Sigmoid colon (tissue), 4 donors: Measurements from ENCODE around the gene ABCG4.

Experiments
- EP300 ChIP-seq, 4 donors: sonication (generic); formaldehyde crosslinking; IDR thresholded peaks; one replicate each; pipeline ENCODE4 v1.6.1; 2017; ENCODE audit warnings: antibody characterized with exemption in 4 of 4
- TF ChIP-seq, protein P1 (sequence below), 4 experiments: fragments of 450-650 bp in 3 of 4; fragments of 200-600 bp in 1 of 4; IDR thresholded peaks; one replicate each; pipeline ENCODE4 v1.5.1; 2016 to 2019; ENCODE audit warnings: antibody characterized with exemption in 4 of 4, mild to moderate bottlenecking in 3 of 4, moderate library complexity in 2 of 4

GRCh38 chr11:119111361-119111925 lies 37.4 kb upstream of the ABCG4 start:
- TF ChIP-seq, protein P1, sequence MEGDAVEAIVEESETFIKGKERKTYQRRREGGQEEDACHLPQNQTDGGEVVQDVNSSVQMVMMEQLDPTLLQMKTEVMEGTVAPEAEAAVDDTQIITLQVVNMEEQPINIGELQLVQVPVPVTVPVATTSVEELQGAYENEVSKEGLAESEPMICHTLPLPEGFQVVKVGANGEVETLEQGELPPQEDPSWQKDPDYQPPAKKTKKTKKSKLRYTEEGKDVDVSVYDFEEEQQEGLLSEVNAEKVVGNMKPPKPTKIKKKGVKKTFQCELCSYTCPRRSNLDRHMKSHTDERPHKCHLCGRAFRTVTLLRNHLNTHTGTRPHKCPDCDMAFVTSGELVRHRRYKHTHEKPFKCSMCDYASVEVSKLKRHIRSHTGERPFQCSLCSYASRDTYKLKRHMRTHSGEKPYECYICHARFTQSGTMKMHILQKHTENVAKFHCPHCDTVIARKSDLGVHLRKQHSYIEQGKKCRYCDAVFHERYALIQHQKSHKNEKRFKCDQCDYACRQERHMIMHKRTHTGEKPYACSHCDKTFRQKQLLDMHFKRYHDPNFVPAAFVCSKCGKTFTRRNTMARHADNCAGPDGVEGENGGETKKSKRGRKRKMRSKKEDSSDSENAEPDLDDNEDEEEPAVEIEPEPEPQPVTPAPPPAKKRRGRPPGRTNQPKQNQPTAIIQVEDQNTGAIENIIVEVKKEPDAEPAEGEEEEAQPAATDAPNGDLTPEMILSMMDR (IDR thresholded peaks at IDR 0.05): no peak
- no peak for TF ChIP-seq EP300 (IDR thresholded peaks at IDR 0.05)
